ENCODE results near the gene CORO7.

CORO7 gene

DNA sequence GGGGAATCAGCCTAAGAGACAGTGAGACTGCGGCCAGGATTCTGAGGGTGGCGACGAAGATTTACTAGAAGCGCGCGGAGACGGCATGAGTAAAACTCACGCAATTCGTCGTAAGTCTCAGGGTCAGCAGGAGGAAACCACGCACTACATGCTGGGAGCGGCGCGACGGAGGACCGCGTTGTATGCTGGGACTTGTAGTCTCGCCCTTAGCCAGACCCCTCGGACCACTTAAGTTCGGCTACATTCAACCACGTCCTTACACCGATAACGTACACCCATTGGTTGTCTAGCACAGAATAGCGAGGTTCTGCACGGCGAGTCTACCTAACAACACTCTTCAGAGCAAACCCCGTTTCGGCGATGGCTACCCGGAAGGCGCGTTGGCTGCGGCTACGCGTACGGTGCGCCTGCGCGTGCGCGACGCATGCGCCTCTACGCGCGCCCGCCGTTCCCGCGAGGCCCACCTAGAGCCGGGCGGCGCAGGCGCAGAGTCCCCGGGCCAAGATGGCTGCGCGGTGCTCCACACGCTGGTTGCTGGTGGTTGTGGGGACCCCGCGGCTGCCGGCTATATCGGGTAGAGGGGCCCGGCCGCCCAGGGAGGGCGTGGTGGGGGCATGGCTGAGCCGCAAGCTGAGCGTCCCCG lies 9.1 kb upstream of the CORO7 start, which contains the start of gene DNAJA3:
Gene DNAJA3, plus strand, starts transcription at position 491 of the 643 bp plus-strand sequence. Its CDS starts 14 bp downstream, at position 505.
- peak; percentile 94 for DNase-seq

DNA sequence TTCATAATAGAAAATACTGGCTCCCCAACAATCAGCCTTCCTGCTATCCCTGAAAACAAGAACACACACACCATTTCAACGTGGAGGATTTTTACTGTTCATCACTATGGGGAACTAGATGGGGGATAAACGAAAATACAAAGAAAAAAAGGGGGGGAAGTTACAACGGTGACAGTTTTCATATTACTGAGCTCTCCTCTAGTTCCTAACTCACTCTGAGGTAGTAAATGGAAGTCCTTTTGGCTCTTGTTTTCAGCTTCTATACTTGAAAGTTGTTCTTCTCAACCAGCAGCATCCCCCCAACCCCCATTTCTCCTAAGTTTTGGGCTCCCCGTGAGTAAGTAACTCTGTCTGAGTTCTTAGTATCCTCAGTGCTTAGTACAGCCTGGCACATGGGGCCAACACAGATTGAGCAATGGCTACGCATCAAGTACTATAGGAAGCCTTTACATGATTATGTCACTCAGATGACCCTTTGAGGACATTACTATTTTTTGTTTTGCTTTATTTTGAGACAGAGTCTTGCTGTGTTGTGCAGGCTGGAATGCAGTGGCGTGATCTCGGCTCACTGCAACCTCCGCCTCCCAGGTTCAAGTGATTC lies 4.2 kb upstream of the CORO7 start:
- no peak for DNase-seq

DNA sequence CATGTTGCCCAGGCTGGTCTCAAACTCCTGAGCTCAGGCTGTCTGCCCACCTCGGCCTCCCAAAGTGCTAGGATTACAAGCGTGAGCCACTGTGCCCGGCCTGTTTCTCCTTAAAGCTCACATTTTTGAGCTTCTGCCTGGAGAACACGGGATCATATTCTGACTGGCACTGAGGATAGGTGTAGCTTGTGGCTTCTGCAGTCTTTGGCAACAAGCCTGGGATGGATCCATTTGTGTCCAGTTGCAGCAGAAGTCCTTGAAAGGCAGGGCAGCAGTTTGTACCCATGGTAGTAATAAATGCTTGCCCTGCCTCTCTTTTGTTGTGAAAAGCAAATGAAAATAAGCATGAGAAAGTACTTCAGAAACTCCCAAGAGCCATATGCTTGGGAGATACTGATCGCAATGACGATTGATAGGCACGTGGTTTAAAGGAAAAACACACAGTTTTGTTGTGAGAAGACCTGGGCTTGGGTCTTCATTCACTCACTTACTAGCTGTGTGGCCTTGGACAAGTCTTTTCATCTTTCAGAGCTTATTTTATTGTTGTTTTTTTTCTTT lies 3.1 kb upstream of the CORO7 start:
- no peak for DNase-seq

DNA sequence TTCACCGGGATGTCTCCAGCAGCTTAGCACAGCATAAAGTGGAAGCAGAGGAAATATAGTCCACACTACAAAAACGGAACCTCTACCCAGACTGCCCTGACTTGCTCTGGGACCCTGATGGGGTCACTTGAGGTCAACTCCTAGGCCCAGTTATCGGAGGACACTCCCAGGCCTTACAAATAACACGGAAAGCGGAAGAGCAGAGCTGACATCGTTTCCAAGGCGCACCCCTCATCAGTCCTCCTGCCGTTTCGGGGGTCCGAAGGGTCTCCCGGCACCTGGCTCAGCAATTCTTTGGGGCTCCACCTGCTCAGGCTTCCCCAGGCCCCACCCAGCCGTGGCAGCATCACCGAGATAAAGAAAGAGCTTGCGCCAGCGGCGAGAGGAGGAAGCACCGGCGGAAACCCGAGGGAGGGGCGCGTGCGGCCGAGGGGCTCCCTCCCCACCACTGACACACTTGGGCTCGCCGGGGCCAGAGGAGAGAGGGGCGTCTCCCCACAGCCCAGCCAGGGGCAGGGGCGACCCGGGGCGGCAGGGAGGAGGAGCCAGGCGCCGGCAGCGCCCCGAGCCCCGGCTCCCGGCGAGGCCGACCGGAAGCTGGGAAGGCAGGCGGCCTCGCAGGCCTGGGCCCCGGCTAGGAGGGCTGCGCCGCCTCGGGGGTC lies 727 bp downstream of the CORO7 start:
- peak; percentile 59 for DNase-seq

DNA sequence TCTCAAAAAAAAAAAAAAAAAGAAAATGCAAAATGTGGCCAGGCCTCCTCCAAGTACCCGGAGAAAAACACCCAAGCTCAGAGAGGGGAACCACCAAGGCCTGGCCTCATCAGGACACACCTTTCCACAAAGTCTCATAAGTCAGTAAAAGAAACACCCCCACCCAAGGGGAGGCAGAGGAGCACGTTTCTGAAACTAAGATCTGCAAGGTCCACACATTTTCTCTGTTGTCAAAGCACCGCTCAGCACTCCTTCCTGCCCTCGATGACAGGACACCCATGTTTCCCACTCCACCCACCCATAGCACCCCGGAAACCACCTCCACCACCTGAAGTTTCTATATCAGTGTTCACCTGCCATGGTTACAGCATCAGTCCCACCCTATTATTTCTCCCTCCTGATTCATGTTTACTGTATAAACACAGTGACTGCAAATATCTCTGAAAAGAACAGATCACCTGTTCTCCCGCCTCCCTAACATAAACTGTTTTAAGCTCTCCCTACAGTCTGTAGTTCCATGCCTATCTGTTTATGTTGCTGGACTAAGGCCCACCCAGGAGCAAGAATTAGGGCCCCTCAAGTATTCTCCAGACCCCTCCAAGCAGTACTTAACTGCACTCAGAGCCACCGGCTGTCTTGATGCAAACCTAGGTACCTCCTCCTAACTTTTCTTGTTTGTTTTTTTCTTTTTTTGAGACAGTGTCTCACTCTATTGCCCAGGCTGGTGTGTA lies 2.0 kb downstream of the CORO7 start:
- peak; percentile 81 for DNase-seq

DNA sequence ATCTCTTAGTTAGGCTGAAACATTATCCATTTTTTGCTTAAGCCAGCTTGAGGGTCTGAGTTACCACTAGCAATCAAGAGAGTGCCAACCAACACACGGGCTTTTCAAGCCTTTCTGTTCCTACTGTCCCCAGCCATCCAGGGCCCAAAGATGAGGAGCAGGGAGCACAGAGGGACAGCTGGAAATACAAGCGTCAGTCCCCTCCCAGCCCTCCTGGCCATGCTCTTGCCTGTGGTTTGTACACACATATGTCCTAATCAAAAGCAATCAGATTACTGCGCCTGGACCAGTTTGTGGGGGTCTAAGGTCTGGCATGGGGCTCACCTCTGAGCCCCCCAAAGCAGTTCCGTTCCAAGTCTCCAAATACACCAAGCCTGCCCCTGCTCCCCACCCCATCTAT lies 3.5 kb downstream of the CORO7 start:
- no peak for DNase-seq

DNA sequence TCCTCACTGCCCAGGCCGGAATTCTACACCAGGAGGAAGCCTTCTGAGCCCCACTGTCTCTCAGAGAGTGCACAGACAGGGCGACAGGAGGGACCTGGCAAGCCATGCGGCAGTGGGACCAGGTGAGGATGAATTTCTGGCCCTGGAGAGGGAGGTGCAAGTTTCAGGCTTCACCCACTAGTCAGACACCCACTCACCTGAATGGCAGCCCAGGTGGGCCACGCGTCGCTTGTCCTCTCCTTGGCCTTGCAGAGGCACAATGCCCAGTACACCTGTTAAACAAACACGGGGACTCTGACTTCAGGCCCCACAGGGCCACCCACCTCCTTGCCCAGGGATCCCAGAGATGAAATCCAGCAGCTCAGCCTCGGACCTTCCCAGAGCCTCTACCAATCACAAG lies 4.2 kb downstream of the CORO7 start:
- DNase-seq = no peak

DNA sequence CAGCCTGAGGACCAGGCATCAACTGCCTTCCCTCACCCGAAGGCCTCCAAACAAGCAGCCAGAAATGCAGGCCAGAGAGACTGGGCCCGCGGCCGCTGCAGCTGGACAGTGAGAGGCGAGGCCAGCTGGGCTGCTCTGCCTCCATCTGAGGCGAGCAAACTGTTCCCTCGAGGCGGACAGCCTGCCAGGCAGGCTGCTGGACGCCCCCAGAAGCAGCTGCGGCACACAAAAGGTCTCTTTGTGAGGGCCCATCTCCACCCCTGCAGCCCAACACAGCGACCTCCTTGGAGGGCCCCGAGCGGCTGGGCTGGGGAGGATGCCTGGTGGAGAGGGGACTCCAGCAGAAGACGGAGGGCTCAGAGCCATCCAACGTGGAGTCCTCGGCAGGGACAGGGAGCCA lies 4.7 kb downstream of the CORO7 start:
- no peak for DNase-seq

DNA sequence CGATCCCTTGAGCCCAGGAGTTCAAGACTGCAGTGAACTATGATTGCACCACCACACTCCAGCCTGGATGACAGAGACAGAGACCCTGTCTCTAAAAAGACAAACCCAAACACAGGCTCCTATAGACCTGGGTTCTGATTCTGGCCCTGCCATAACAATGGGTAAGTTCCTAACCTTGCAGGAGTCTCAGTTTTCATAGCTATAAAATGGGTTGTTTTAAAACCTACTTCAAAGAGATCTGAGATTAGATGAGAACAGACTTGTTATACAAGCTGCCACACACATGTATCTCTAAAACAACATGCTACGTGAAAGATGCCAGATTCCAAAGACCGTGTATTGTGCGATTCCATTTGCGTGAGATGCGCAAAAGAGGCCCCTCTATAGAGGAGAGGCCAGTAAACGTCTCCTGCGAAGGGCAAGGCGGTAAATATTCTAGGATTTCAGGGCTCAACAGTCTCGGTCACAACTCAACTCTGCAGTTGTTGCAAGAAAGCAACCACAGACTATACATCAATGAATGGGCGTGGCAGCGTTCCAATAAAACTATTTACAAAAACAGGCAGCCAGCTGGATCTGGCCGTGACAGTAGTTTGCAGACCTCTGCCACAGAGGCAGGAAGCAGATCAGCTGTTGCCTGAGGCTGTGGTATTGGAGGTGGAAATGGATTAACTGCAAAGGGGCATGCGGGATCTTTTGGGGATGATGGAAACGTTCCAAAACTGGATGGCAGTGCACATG lies 5.9 kb downstream of the CORO7 start:
- DNase-seq = no peak

DNA sequence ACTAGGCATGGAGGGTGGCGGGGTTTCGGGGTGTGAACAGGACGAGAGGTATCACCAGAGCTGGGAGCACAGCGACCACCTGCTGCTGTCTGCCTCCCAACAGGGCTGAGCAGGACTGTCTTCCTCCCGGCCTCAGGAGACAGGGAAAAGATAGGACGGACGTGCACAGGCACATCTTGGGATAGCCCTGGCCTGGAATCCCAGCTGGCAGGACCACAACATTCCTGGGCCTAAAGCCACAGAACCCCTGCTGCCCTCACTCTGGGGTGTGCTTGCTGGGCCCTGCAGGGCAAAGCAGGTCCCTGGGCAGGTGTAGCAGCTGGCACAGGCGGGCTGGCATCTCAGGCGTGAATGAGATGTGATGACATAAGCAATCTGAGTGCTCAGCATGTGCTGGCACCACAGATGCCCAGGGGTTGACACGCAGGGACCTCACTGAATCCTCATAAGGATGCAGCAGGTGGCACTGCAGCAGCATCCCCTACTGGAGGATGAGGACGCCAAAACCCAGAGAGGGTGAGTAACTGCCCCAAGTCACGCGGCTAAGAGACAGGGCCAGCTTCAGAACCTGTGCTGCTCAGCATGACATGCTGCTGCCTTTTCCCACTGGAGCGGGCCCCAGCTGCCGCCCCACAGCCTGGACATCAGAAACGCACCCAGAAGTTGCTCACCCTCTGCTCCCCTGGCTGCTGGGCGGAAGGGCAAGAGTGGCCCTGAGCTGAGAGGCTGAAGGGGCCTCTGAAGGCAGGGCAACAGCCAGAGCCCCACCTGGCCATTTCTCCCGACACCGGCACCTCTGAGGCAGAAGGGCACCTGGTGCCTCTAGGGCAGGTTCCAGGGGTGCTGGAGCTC lies 7.1 kb downstream of the CORO7 start:
- DNase-seq = no peak

DNA sequence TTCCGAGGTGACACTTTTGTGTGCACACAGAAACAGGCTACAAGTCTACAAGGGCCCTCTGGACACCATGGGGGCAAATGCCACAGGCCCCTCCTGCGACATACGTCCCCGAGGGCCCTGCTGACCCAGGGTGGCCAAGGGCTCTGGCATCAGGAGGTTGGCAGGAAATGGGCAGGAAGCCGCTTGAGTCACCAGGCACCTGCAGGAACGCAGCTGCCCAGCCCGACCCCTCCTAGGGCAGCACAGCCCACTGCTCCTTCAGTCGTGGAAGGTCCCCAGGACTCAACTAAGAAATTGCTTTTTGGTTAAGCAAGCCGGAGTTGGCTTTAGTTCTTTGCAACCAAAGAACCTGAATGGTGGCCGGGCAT lies 8.1 kb downstream of the CORO7 start:
- DNase-seq = no peak

DNA sequence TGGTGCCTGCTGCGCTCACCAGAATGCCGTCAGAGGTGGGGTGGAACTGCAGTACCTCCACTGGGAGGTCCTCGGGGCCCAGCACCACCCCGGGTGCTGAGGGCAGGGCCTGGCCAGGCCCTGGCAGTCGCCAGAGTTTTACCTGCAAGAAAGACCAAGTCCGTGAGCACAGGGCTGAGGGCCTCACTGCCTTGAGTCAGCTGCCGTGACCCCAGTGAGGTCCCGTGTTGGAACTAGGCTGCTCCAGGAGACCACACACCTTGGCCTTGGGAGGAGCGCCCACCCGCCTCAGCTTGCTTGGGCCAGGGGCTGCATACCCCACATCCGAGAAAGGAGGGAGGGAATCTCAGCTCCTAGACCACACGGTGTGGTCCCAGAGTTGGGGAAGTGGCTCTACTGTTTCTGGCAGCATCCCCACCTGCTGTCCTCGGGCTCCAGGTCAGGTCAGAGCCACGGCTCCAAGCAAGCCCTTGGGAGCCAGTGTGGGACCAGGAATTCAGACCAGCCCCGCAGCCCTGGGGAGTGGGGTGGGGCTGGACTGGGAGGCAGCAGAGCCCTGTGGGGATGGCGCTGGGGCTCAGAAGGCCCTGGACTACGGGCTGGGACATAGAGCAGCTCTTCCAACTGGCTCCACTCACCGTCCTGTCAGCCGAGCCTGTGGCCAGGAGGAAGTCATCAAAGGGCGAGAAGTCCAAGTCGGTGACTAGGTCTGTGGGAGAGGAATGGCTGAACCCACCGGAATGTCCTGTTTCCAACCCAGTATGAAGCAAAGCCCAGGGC lies 8.7 kb downstream of the CORO7 start:
- DNase-seq = no peak

DNA sequence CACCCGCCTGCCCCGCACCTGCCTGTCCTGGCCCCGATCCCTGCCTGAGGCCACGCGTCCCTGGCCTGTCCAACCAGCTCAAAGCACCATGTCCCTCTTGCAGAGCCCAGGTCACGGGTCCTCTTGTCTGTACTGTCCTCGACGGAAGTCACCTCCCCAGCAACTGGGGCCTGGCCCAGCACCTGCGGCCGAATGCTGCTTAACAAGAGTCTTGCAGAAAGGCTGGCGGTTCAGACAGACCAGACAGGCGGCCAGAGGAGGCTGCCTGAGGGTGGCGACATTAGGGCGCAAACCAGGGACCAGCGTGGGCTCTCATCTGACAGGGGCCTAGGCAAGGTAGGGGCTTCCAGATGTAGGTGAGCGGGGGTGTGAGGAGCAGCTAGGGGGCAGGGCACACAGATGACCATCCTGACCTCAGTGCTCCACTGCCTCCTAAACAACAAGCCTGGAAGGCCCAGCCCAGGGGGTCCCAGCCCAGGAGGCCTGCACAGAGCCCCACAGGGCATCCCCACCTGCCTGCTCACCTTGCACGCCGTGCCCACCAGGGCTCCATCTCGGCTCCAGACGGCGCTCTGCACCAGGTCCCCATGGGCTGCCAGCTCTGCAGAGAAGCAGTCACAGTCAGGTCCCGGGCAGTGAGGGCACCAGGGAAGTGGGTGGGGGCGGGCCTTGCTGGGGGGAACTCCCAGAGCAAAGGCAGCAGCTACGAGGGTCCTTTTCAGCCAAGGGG lies 11.3 kb downstream of the CORO7 start:
- DNase-seq = no peak

DNA sequence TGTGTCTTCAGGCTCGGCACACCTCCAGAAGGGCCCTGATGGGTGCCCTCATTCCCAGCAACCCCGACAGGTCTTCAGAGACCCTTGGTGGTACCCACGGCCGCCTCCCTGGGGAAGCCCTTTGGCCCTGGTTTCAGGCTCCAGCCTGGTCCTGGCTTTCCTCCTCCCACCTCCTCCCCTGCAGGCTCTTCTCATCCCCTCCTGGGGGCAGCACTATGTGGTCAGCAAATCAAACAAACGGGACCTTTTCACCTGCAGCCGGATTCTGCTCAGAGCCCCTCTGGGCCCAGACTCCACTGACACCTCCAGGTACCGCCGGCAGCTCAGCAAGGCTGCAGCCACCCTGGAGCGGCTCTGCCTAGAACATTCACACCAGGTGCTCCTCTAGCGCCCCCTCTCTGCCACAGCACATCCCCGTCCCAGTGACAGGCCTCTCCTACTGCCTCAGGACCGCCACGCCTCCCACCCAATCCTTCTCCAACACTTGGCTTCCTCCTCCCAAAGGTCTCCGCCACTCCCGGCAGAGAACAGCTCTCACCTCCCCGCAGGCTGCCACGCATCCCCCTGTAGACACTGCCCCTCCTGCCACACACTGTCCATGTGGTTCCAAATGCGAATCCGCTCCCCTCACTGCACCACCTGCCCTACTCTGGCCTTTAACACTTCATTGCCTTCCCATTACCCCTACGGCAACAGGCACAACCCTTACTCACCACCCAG lies 12.0 kb downstream of the CORO7 start:
- DNase-seq = peak; percentile 37

DNA sequence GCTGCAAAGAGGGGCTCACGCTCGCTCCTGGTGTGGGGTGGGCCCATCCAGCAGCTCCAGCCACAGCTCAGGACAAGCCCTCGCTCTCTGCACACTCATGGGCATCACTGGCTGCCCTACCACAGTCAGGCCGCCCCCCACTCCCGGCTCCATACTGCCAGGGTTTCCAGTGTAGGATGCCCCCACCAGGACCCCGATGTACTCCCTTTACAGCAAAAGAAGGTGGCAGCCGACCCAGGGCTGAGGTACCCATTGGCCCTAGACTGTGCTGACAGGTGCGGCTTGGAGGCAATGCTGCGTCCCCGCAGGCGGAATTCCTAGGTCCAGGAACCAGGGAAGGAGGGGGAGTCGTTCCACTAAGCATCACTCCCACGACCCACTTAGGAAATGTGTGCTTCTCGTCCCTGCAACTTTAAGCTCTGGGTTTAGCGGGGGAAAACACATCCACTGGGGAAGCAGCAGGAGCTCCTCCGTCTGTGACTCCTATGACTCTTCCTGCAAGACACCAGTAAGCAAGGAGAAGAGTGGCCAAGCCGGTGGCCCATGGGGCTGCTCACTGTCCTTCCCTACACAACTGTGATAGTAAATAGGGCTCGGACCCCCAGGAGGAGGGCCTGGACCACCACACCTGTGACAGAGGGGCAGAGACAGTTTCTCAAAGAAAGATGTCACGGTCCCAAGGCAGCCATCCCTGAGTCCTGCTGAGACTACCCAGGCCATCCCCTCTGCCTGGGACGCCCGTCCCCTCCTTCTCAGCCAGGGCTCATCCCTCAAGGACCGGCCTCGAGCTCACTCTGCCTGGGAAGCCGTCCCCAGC lies 13.1 kb downstream of the CORO7 start:
- DNase-seq = no peak

DNA sequence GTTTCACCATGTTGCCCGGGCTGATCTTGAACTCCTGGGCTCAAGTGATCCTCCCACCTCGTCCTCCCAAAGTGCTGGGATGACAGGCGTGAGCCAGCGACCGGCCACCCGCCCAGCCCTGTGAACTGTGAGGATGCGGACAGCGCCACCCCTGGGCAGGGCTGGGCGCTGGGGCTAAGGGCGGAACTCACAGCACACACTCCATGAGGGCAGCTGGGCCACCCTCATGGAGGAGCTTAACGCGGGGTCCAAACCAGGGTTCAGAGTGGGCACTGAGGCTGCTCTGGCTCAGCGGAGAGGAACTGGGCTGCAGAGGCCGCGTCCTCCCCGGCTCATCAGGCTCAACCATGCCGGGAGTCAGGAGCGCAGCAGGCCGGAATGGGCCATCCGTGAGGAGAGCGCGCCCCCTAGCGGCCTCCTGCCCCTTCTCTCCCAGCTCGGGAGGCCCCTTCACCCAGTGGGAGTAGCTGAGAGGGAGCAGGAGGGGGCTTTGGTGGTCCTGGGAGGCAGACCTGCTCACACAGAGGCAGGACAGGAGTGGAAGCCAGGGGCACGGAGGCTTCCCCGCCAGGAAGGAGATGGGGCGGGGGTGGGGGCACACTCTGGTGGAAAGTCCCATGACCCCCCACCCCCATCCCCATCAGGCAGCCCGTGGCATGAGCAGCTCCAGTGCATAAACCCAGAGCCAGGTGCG lies 13.8 kb downstream of the CORO7 start:
- peak; percentile 76 for DNase-seq

DNA sequence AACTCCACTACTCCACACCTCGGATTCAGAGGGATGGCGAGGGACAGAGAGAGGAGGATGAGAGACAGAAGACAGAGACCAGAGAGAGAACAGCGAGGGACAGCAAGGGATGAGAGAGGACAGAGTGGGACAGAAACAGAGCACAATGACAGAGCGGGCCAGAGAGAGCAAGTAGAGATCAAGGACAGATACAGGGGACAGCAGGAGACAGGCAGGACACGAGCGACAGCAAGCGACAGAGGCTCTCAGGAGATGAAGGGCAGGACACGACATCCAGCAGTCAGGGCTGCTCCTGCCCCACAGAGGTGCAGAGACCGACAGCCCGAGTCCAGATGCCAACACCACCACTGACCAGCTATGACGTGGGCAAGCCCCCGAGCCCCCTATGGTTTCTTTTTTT lies 14.9 kb downstream of the CORO7 start:
- no peak for DNase-seq

DNA sequence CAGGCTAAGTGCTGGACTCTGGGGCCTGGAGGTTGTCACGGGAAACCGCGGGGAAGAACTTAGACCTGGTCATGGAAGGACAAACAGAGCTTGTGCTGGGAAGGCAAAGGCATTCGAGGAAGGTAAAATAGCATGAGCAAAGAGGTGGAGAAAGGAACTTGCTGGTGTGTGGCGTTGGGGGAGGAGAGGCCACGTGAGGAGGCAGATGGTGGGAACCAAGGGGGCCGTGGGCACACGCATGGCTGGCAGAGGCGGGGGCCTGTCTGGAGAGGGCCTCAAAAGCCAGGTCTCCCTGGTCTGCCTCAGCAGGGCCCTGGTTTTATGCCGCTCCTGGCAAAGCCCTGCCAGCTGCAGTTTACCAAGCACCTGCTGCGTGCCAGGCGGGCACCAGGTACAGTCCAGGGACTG lies 15.3 kb downstream of the CORO7 start:
- no peak for DNase-seq

Data from activated naive CD4-positive, alpha-beta T cell treated with anti-CD3 and anti-CD28 coated beads, Interleukin-2, amount 50 U/mL, for 16 hours (primary cell).